Breast epithelium (tissue), 4 donors: ENCODE results near the gene C8A. TPM values are rescaled to one million over a fixed set of nuclear protein-coding genes. Genes with fewer than 3 reads are reported as not detected.

Experiments
- DNase-seq, 2 donors: peaks; one replicate each; pipeline ENCODE4 v3.0.0-alpha.2; 2019; ENCODE audit warnings: low spot score in 2 of 2
- H3K27ac ChIP-seq, 2 donors: fragments of 200-600 bp; sonication (generic) in 1 of 2; one replicate each; pipeline ENCODE4 v1.5.1; 2016 to 2019; ENCODE audit warnings: mild to moderate bottlenecking in 1 of 2
- H3K27me3 ChIP-seq, 2 donors: fragments of 200-600 bp; sonication (generic) in 1 of 2; one replicate each; pipeline versions ENCODE4 v1.5.1 to v1.6.0; 2017 to 2019; ENCODE audit warnings: control low read depth in 1 of 2, mild to moderate bottlenecking in 1 of 2
- H3K36me3 ChIP-seq: fragments of 200-600 bp; one replicate; pipeline ENCODE4 v1.5.1; 2019
- H3K4me1 ChIP-seq, 2 donors: fragments of 200-600 bp; sonication (generic); one replicate each; pipeline ENCODE4 v1.5.1; 2016 to 2019; ENCODE audit warnings: control low read depth in 1 of 2
- H3K4me3 ChIP-seq, 3 donors: fragments of 200-600 bp; sonication (generic); 1 replicate in 2 of 3; 2 replicates in 1 of 3; pipeline ENCODE4 v1.5.1; 2016 to 2019; ENCODE audit warnings: mild to moderate bottlenecking in 3 of 3, moderate library complexity in 2 of 3
- H3K9me3 ChIP-seq, 2 donors: fragments of 200-600 bp; sonication (generic) in 1 of 2; one replicate each; pipeline ENCODE4 v1.5.1; 2016 to 2019; ENCODE audit warnings: control low read depth in 1 of 2
- CTCF ChIP-seq, 3 donors: fragments of 450-650 bp; IDR thresholded peaks; one replicate each; pipeline ENCODE4 v1.5.1; 2016 to 2017; ENCODE audit warnings: antibody characterized with exemption in 3 of 3, mild to moderate bottlenecking in 3 of 3, moderate library complexity in 3 of 3
- POLR2A ChIP-seq: fragments of 450-650 bp; IDR thresholded peaks from one replicate; pipeline ENCODE4 v1.6.1; 2016; ENCODE audit warnings: antibody characterized with exemption, mild to moderate bottlenecking, moderate library complexity
- POLR2AphosphoS5 ChIP-seq, 3 donors: sonication (generic); formaldehyde crosslinking; IDR thresholded peaks; one replicate each; pipeline ENCODE4 v1.6.1; 2017; ENCODE audit warnings: antibody characterized with exemption in 3 of 3
- intact Hi-C: fragments of 100-400 bp; cut with DNase I; formaldehyde crosslinking; loops from one replicate; pipeline ENCODE4 v1.15.1; 2023; ENCODE audit warnings: low total_unique reads
- total RNA-seq, 3 donors: library from RNA; depleted of rRNA; stranded (reverse); fragments of >200 nt; gene quantifications; one replicate each; pipeline ENCODE4 v1.1.0, GENCODE V29; 2016

Gene C8A
- total RNA-seq, 3 donors from 2014 or later = not detected

GRCh38 chr1:56925193-56925592 is 70.6 kb downstream of the C8A start:
- intact Hi-C loops = no loop called here
- Histone ChIP-seq H3K27ac (no peak overlapping the region), H3K4me3 (no peak overlapping the region), H3K27me3 (no peaks in the 10 kb centered on the region), H3K4me1 (no peaks in the 10 kb centered on the region), H3K9me3 (no peaks in the 10 kb centered on the region), H3K36me3 (no peaks in the 10 kb centered on the region)
- TF ChIP-seq POLR2A (no peak), POLR2AphosphoS5 (IDR thresholded peaks at IDR 0.05) (no peak), CTCF (IDR thresholded peaks at IDR 0.05) (no peak)
- no peak for DNase-seq

GRCh38 chr1:56927171-56927570 is 72.6 kb downstream of the C8A start:
- DNase-seq = no peak
- Histone ChIP-seq H3K36me3 (no peaks in the 10 kb centered on the region), H3K4me1 (no peaks in the 10 kb centered on the region), H3K27ac (no peak overlapping the region), H3K4me3 (no peak overlapping the region), H3K9me3 (no peaks in the 10 kb centered on the region), H3K27me3 (no peaks in the 10 kb centered on the region)
- no peak for TF ChIP-seq POLR2AphosphoS5 (IDR thresholded peaks at IDR 0.05)
- TF ChIP-seq CTCF (IDR thresholded peaks at IDR 0.05) = no peak
- TF ChIP-seq POLR2A = no peak
- intact Hi-C loops = no loop called here

- no peak overlapping the region for H3K4me3 ChIP-seq
- H3K9me3 ChIP-seq = no peaks in the 10 kb centered on the region
- H3K27me3 ChIP-seq = no peaks in the 10 kb centered on the region
- no peak overlapping the region for H3K27ac ChIP-seq
- no peaks in the 10 kb centered on the region for H3K4me1 ChIP-seq
- intact Hi-C loops = no loop called here
- H3K36me3 ChIP-seq = no peaks in the 10 kb centered on the region
- no peak for TF ChIP-seq POLR2A
- TF ChIP-seq POLR2AphosphoS5 (IDR thresholded peaks at IDR 0.05) = no peak
- TF ChIP-seq CTCF (IDR thresholded peaks at IDR 0.05) = no peak
- DNase-seq = no peak
These were observed 73.4 kb downstream of the C8A start for GRCh38 chr1:56927986-56928385.

GRCh38 chr1:56929492-56929891 is 74.9 kb downstream of the C8A start:
- no peaks in the 10 kb centered on the region for H3K36me3 ChIP-seq
- TF ChIP-seq POLR2AphosphoS5 (IDR thresholded peaks at IDR 0.05) (no peak), CTCF (IDR thresholded peaks at IDR 0.05) (no peak), POLR2A (no peak)
- no peaks in the 10 kb centered on the region for H3K27me3 ChIP-seq
- no peaks in the 10 kb centered on the region for H3K9me3 ChIP-seq
- intact Hi-C loops = no loop called here
- no peak overlapping the region for H3K27ac ChIP-seq
- H3K4me3 ChIP-seq = no peak overlapping the region
- no peaks in the 10 kb centered on the region for H3K4me1 ChIP-seq
- DNase-seq = no peak

GRCh38 chr1:56931211-56931610 is 76.6 kb downstream of the C8A start:
- intact Hi-C loops = no loop called here
- no peaks in the 10 kb centered on the region for H3K9me3 ChIP-seq
- H3K27me3 ChIP-seq = no peaks in the 10 kb centered on the region
- TF ChIP-seq POLR2AphosphoS5 (IDR thresholded peaks at IDR 0.05) = no peak
- no peak for TF ChIP-seq CTCF (IDR thresholded peaks at IDR 0.05)
- no peak for TF ChIP-seq POLR2A
- H3K4me3 ChIP-seq = no peak overlapping the region
- H3K4me1 ChIP-seq = no peaks in the 10 kb centered on the region
- H3K36me3 ChIP-seq = no peaks in the 10 kb centered on the region
- H3K27ac ChIP-seq = no peak overlapping the region
- DNase-seq = no peak
